SK-N-SH (cell line): ENCODE data around the gene CCDC148. TPM values are rescaled to one million over a fixed set of nuclear protein-coding genes. Genes with fewer than 3 reads are reported as not detected.

ENCODE experiments used
- CTCF ChIA-PET: fragments of 300-600, 350-600 bp; formaldehyde crosslinking; extraction: SDS; loops from one replicate; lab custom pipeline; 2021; lab: Yijun Ruan, JAX
- POLR2A ChIA-PET: fragments of 350-600 bp; sonication (Branson Sonifier 250); formaldehyde crosslinking; extraction: SDS; loops from one replicate; lab custom pipeline; 2020; ENCODE audit warnings: antibody characterized with exemption, inconsistent platforms; lab: Yijun Ruan, JAX
- DNase-seq: peaks from one replicate; pipeline ENCODE4 v3.0.0; 2012
- H2AFZ ChIP-seq: fragments of 200-600 bp; sonication (generic); 2 replicates; pipeline ENCODE4 v1.8.1; 2016; ENCODE audit warnings: antibody characterized with exemption, mild to moderate bottlenecking, low read depth
- H3F3A ChIP-seq: fragments of 200-600 bp; sonication (generic); replicated peaks from 2 replicates; pipeline ENCODE3; 2016; ENCODE audit warnings: antibody characterized with exemption, mild to moderate bottlenecking; ENCODE audit not compliant: insufficient read depth
- H3K27ac ChIP-seq, 2 experiments: fragments of 200-500 bp in 1 of 2; fragments of 200-600 bp in 1 of 2; sonication (Bioruptor generic) in 1 of 2; sonication (generic), shearing (Covaris generic) in 1 of 2; 2 replicates each; pipeline versions ENCODE4 v1.5.1 to v1.6.1; 2014 to 2016; ENCODE audit warnings: low read depth in 2 of 2, inconsistent platforms in 1 of 2, low read length in 1 of 2, mild to moderate bottlenecking in 1 of 2, mixed read lengths in 1 of 2
- H3K27me3 ChIP-seq: fragments of 200-600 bp; sonication (generic), shearing (Covaris generic); 2 replicates; pipeline ENCODE4 v1.6.1; 2016; ENCODE audit warnings: mixed run types; ENCODE audit not compliant: insufficient read depth
- H3K36me3 ChIP-seq, 2 experiments: fragments of 200-500 bp in 1 of 2; fragments of 200-600 bp in 1 of 2; sonication (Bioruptor generic) in 1 of 2; sonication (generic) in 1 of 2; replicated peaks in 1 of 2; 2 replicates each; pipeline versions ENCODE3 to v1.5.1; 2014 to 2016; ENCODE audit warnings: low read length in 1 of 2, mild to moderate bottlenecking in 1 of 2; ENCODE audit not compliant: insufficient read depth in 2 of 2, control insufficient read depth in 1 of 2
- H3K4me1 ChIP-seq, 2 experiments: fragments of 200-500 bp in 1 of 2; fragments of 200-600 bp in 1 of 2; sonication (Bioruptor generic) in 1 of 2; sonication (generic), shearing (Covaris generic) in 1 of 2; 2 replicates each; pipeline versions ENCODE4 v1.5.1 to v1.6.1; 2014 to 2016; ENCODE audit warnings: low read depth in 1 of 2, low read length in 1 of 2, mixed run types in 1 of 2; ENCODE audit not compliant: insufficient read depth in 2 of 2, control insufficient read depth in 1 of 2
- H3K4me2 ChIP-seq: fragments of 200-600 bp; sonication (generic), shearing (Covaris generic); 2 replicates; pipeline ENCODE4 v1.6.1; 2017; ENCODE audit warnings: mixed run types
- H3K4me3 ChIP-seq, 2 experiments: fragments of 200-500 bp in 1 of 2; fragments of 200-600 bp in 1 of 2; sonication (Bioruptor generic) in 1 of 2; sonication (generic), shearing (Covaris generic) in 1 of 2; 2 replicates each; pipeline versions ENCODE4 v1.5.1 to v1.8.1; 2014 to 2016; ENCODE audit warnings: low read depth in 2 of 2, inconsistent platforms in 1 of 2, low read length in 1 of 2, mild to moderate bottlenecking in 1 of 2, mixed read lengths in 1 of 2, moderate library complexity in 1 of 2
- H3K79me2 ChIP-seq: fragments of 200-600 bp; sonication (generic); 2 replicates; pipeline ENCODE4 v1.8.1; 2017; ENCODE audit warnings: mild to moderate bottlenecking; ENCODE audit not compliant: insufficient read depth
- H3K9ac ChIP-seq: fragments of 200-600 bp; sonication (generic); 2 replicates; pipeline ENCODE4 v1.6.1; 2017; ENCODE audit warnings: mixed run types
- H3K9me2 ChIP-seq: fragments of 200-600 bp; sonication (generic); 2 replicates; pipeline ENCODE4 v1.6.1; 2017; ENCODE audit warnings: mixed run types
- H3K9me3 ChIP-seq: fragments of 200-600 bp; sonication (generic); 2 replicates; pipeline ENCODE4 v1.6.1; 2017; ENCODE audit warnings: mixed run types, mild to moderate bottlenecking, moderate library complexity
- H4K20me1 ChIP-seq: fragments of 200-600 bp; sonication (generic); 2 replicates; pipeline ENCODE4 v1.6.1; 2017; ENCODE audit warnings: mild to moderate bottlenecking, mixed run types; ENCODE audit not compliant: insufficient read depth
- EZH2phosphoT487 ChIP-seq: fragments of 200-600 bp; sonication (generic); IDR thresholded peaks from 2 replicates; pipeline ENCODE4 v1.6.1; 2017; ENCODE audit warnings: low read depth, mixed run types, mild to moderate bottlenecking, antibody characterized with exemption, moderate library complexity, borderline replicate concordance
- FOSL2 ChIP-seq: IDR thresholded peaks from 2 replicates; pipeline ENCODE4 v1.4.0; 2012; ENCODE audit warnings: low read depth, mild to moderate bottlenecking, moderate library complexity, borderline replicate concordance
- FOXM1 ChIP-seq: IDR thresholded peaks from 2 replicates; pipeline ENCODE4 v1.4.0; 2012; ENCODE audit warnings: low read depth, mild to moderate bottlenecking
- GABPA ChIP-seq: IDR thresholded peaks from 2 replicates; pipeline ENCODE4 v1.4.0; 2012; ENCODE audit warnings: low read depth, mild to moderate bottlenecking
- JUND ChIP-seq: IDR thresholded peaks from 2 replicates; pipeline ENCODE4 v1.4.0; 2012
- MEF2A ChIP-seq: IDR thresholded peaks from 2 replicates; pipeline ENCODE4 v1.4.0; 2012; ENCODE audit warnings: low read depth, borderline replicate concordance
- NFIC ChIP-seq: IDR thresholded peaks from 2 replicates; pipeline ENCODE4 v1.4.0; 2012; ENCODE audit warnings: borderline replicate concordance
- NRF1 ChIP-seq: IDR thresholded peaks from 2 replicates; pipeline ENCODE4 v1.6.1; 2012; ENCODE audit warnings: low read depth, mild to moderate bottlenecking, low read length
- POLR2AphosphoS5 ChIP-seq: IDR thresholded peaks from 2 replicates; pipeline ENCODE4 v1.6.1; 2012; ENCODE audit warnings: low read depth, low read length
- RAD21 ChIP-seq: IDR thresholded peaks from 2 replicates; pipeline ENCODE4 v1.6.1; 2012; ENCODE audit warnings: mild to moderate bottlenecking, low read length
- RXRA ChIP-seq: IDR thresholded peaks from 2 replicates; pipeline ENCODE4 v1.4.0; 2012; ENCODE audit warnings: low read depth, mild to moderate bottlenecking, borderline replicate concordance
- WGBS: methylation state at CpG from one replicate; pipeline ENCODE4 v1.1.6; 2017; ENCODE audit warnings: low lambda C conversion rate; 5-methylcytosine and 5-hydroxymethylcytosine counted together
- polyA plus RNA-seq, 3 experiments: library from polyadenylated mRNA; depleted of rRNA; stranded (reverse); fragments of >200 nt; gene quantifications; 2 replicates each; pipeline ENCODE4 v1.2.3, GENCODE V29; 2012
- TF ChIP-seq, protein P1 (sequence below): IDR thresholded peaks from 2 replicates; pipeline ENCODE4 v1.4.0; 2012; ENCODE audit warnings: low read depth
- TF ChIP-seq, protein P2 (sequence below): fragments of 200-600 bp; sonication (generic); IDR thresholded peaks from 2 replicates; pipeline ENCODE4 v1.6.1; 2017; ENCODE audit warnings: antibody characterized with exemption, mild to moderate bottlenecking, moderate library complexity

Gene CCDC148
- polyA plus RNA-seq, 1 of the 3 experiments (the other 2 are of a cell fraction): 0.18 TPM

DNA sequence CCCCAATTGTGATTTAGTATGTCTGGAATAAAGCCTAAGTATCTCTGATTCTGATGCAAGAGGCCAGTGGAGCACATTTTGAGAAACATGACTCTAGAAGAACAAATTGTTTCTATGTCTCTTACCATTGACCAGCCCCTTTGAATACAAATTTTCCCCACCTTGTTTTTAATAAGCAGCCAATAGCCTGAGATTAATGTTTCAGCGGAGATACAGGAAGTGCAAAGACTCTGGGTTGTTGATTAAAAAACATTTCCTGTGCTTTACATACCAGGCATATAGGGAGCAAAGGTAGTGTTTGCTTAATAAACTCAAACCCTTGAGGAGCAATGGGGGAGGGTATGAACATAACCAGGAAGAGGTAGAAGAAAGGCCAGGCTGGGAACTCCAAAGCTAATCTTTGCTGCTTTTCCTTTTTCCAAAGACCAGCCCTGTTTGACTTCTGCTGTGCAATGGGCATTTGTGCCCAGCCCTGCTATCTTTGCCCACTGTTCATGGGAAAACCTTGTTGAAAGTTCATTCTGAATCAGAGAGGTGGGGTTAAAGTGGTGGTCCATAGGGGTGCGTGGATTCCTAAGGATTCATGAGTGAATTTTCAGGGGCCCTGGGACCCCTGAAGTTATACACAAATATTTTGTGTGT, 325.6 kb downstream of the CCDC148 start (continued):
- TF ChIP-seq EZH2phosphoT487: no peak
- TF ChIP-seq GABPA: no peak
- TF ChIP-seq, all 33 proteins: peak for 0

DNA sequence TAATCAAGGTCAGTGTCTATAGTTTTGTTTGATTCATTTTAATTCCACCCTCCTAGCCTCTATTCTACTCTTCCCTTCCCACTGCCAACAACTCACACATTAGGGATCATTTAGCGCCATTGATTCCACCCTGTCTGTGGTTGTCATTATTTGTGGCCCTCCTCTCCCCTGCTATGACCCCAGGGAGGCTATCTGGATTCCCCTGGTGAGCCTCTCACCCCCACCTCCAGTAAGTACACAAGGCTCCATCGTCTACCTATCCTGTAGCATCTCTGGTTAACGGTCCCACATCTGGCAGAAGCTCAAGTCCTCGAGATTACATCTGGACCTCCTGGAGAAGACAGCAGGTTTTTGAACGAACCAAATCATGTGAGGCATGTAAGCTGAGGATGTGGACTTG, 327.5 kb downstream of the CCDC148 start:
- Histone ChIP-seq H3K27ac (no peak overlapping the region), H3K27me3 (no peaks in the 10 kb centered on the region), H3K4me3 (no peak overlapping the region), H3F3A (no peaks in the 10 kb centered on the region), H3K9ac (no peak overlapping the region), H4K20me1 (no peaks in the 10 kb centered on the region), H3K9me2 (no peaks in the 10 kb centered on the region), H3K79me2 (no peaks in the 10 kb centered on the region), H3K36me3 (no peaks in the 10 kb centered on the region), H2AFZ (no peak overlapping the region), H3K9me3 (no peaks in the 10 kb centered on the region), H3K4me2 (no peak overlapping the region), H3K4me1 (no peaks in the 10 kb centered on the region)
- WGBS: 39% methylated on average over 5 of the region's 5 CpGs
- ChIA-PET CTCF (interaction anchor here (0.8 to 1.7 kb wide), 2 partner anchors 14 to 616 kb away, joined by 3 to 4 read pairs; no protein-coding TSS in a partner anchor), POLR2A (no interaction called here)
- DNase-seq: no peak
- TF ChIP-seq MEF2A (no peak), NFIC (no peak), RAD21 (no peak), POLR2AphosphoS5 (no peak), FOSL2 (no peak)
- TF ChIP-seq, protein P1, sequence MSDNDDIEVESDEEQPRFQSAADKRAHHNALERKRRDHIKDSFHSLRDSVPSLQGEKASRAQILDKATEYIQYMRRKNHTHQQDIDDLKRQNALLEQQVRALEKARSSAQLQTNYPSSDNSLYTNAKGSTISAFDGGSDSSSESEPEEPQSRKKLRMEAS: no peak
- TF ChIP-seq, protein P2, sequence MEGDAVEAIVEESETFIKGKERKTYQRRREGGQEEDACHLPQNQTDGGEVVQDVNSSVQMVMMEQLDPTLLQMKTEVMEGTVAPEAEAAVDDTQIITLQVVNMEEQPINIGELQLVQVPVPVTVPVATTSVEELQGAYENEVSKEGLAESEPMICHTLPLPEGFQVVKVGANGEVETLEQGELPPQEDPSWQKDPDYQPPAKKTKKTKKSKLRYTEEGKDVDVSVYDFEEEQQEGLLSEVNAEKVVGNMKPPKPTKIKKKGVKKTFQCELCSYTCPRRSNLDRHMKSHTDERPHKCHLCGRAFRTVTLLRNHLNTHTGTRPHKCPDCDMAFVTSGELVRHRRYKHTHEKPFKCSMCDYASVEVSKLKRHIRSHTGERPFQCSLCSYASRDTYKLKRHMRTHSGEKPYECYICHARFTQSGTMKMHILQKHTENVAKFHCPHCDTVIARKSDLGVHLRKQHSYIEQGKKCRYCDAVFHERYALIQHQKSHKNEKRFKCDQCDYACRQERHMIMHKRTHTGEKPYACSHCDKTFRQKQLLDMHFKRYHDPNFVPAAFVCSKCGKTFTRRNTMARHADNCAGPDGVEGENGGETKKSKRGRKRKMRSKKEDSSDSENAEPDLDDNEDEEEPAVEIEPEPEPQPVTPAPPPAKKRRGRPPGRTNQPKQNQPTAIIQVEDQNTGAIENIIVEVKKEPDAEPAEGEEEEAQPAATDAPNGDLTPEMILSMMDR: no peak

DNA sequence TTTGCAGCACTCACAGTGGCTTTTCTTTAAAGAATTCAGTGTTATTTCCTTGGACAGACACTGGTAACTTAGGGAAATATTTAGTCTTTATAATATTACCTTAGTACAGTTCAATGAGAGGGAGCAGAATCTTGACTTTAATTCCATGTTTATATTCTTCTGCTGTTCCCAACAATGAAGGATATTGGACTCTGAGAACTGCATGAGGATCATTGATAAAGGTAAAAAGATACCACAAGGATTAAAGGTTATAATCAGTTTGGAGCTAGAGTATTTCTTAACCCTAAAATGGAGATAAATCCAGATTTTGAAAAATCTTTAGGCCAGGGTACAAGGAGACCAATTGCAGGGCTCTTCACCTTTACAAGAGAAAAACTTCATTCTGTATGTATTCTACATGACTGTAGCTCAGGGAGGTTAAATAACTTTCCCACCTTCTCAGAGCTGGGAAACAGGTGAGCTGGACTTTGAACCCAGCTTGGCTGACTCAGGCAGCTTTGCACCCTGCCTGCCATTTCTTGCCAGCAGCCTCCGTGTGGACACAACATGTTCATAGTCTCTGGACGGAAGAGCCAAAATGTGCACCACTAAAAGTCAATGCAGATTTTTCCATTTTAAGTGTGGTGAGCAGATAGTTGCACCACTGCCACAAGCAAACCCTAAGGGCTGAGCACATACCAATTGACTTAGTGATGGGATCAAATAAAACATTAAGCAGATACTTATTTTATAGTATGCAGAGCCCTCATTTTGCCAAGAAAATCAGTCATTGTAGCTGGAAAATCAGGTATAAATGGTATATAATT, 328.2 kb downstream of the CCDC148 start:
- H3K9ac ChIP-seq: no peak overlapping the region
- H3K9me2 ChIP-seq: no peaks in the 10 kb centered on the region
- no peaks in the 10 kb centered on the region for H3K36me3 ChIP-seq
- H3F3A ChIP-seq: no peaks in the 10 kb centered on the region
- no peak for TF ChIP-seq MEF2A
- no peak for TF ChIP-seq RAD21
- TF ChIP-seq FOSL2: no peak
- no peak for TF ChIP-seq FOXM1
- TF ChIP-seq NRF1: no peak
- TF ChIP-seq RXRA: no peak
- TF ChIP-seq JUND: no peak
- no peaks in the 10 kb centered on the region for H3K79me2 ChIP-seq
- H3K4me1 ChIP-seq: no peaks in the 10 kb centered on the region
- H4K20me1 ChIP-seq: no peaks in the 10 kb centered on the region
- 39% methylated on average over 2 of the region's 2 CpGs for whole genome bisulfite sequencing
- no peak overlapping the region for H2AFZ ChIP-seq
- ChIA-PET CTCF (interaction anchor here (1.7 kb wide), 1 partner anchor 13 kb away, joined by 4 read pairs; no protein-coding TSS in a partner anchor), POLR2A (no interaction called here)
- no peaks in the 10 kb centered on the region for H3K27me3 ChIP-seq
- DNase-seq: no peak
- H3K27ac ChIP-seq: no peak overlapping the region
- no peak overlapping the region for H3K4me3 ChIP-seq
- H3K4me2 ChIP-seq: no peak overlapping the region
- H3K9me3 ChIP-seq: no peaks in the 10 kb centered on the region
